ENCODE results near the gene PTGFR. TPM values are rescaled to one million over a fixed set of nuclear protein-coding genes. Genes with fewer than 3 reads are reported as not detected.
A peak's percentile ranks its signal among the peaks of the same experiment; 100 is the strongest.

The PTGFR gene, protein sequence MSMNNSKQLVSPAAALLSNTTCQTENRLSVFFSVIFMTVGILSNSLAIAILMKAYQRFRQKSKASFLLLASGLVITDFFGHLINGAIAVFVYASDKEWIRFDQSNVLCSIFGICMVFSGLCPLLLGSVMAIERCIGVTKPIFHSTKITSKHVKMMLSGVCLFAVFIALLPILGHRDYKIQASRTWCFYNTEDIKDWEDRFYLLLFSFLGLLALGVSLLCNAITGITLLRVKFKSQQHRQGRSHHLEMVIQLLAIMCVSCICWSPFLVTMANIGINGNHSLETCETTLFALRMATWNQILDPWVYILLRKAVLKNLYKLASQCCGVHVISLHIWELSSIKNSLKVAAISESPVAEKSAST
- 10 to 100 TPM in 1 of 4 donors, 1 to 10 TPM in 3; 1.8 to 14.9 (median 5.1) TPM for total RNA-seq

- TF ChIP-seq POLR2A (IDR thresholded peaks at IDR 0.05) = no peak
- TF ChIP-seq, protein P1, sequence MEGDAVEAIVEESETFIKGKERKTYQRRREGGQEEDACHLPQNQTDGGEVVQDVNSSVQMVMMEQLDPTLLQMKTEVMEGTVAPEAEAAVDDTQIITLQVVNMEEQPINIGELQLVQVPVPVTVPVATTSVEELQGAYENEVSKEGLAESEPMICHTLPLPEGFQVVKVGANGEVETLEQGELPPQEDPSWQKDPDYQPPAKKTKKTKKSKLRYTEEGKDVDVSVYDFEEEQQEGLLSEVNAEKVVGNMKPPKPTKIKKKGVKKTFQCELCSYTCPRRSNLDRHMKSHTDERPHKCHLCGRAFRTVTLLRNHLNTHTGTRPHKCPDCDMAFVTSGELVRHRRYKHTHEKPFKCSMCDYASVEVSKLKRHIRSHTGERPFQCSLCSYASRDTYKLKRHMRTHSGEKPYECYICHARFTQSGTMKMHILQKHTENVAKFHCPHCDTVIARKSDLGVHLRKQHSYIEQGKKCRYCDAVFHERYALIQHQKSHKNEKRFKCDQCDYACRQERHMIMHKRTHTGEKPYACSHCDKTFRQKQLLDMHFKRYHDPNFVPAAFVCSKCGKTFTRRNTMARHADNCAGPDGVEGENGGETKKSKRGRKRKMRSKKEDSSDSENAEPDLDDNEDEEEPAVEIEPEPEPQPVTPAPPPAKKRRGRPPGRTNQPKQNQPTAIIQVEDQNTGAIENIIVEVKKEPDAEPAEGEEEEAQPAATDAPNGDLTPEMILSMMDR (IDR thresholded peaks at IDR 0.05) = no peak
- DNase-seq (ENCODE audit: low spot score in 2 of 2) = peak; percentile 37 to 86
- 1% methylated on average over 23 to 41 of the region's 42 CpGs for WGBS, 2 donors
Measured at GRCh38 chr1:78490861-78491450, at the start of gene PTGFR. TSS of gene PTGFR (plus strand) at chr1:78490974. CDS start at chr1:78492744, 1,770 bp downstream.

DNA sequence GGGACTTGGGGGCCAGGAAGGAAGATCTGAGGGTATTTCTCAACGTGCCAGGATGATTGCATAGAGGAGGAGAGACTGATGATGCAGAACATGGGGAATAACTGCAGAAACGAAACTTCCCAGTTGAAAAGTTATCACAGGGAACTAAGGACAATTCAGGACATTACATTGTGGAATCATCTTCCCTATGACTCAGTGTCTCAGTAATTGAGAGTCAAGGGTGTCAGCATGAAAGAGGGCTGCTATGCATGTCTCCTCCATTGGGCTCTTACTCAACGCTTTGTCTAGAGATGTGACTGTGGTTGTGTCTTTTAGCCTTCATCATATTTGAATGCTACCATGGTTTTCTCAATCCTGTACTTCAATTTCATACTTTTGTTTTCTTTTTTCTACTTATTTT lies 48.9 kb upstream of the PTGFR start:
- intact Hi-C loops (cut with DNase I; ENCODE audit: low total_unique reads) = no loop called here
- no peak overlapping the region for H3K4me3 ChIP-seq (ENCODE audit: low read depth, poor library complexity, severe bottlenecking)
- no peak for TF ChIP-seq POLR2A (IDR thresholded peaks at IDR 0.05)
- TF ChIP-seq, protein P1 (IDR thresholded peaks at IDR 0.05) = no peak
- DNase-seq (ENCODE audit: low spot score in 2 of 2) = no peak
- 59 to 66% methylated on average over 3 of the region's 3 CpGs for WGBS, 2 donors

More at GRCh38 chr1:78490861-78491450, at the start of gene PTGFR:
- intact Hi-C loops (cut with DNase I; ENCODE audit: low total_unique reads) = no loop called here
- H3K4me3 ChIP-seq (ENCODE audit: low read depth, poor library complexity, severe bottlenecking) = peak within 1 kb of the TSS; percentile 27

DNA sequence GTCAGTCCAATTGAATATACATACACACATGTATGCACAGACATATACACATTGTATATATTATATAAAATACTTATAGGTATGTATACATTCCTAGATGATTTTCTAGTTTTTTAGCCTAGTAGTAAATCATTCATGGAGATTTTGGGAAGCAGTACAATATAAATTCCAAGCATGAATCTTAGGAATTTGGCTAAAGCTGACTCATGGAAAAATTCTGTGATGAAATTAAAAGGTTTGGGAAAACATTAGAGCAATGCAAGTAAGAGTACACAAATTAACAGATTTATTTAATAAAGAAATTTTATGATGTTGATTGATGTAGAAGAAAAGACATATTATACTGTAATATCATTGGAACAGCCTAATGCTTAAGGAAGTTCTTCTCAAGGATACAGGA lies 43.7 kb upstream of the PTGFR start:
- DNase-seq (ENCODE audit: low spot score in 2 of 2) = no peak
- H3K4me3 ChIP-seq (ENCODE audit: low read depth, poor library complexity, severe bottlenecking) = no peak overlapping the region
- TF ChIP-seq, protein P1 (IDR thresholded peaks at IDR 0.05) = no peak
- TF ChIP-seq POLR2A (IDR thresholded peaks at IDR 0.05) = no peak
- intact Hi-C loops (cut with DNase I; ENCODE audit: low total_unique reads) = no loop called here

- H3K4me3 ChIP-seq (ENCODE audit: low read depth, poor library complexity, severe bottlenecking) = no peak overlapping the region
- intact Hi-C loops (cut with DNase I; ENCODE audit: low total_unique reads) = no loop called here
- 81 to 85% methylated on average over 1 of the region's 1 CpG for WGBS, 2 donors
- no peak for DNase-seq (ENCODE audit: low spot score in 2 of 2)
- TF ChIP-seq POLR2A (IDR thresholded peaks at IDR 0.05) = no peak
- TF ChIP-seq, protein P1 (IDR thresholded peaks at IDR 0.05) = no peak
Measured at GRCh38 chr1:78464449-78464891, 26.3 kb upstream of the PTGFR start.

DNA sequence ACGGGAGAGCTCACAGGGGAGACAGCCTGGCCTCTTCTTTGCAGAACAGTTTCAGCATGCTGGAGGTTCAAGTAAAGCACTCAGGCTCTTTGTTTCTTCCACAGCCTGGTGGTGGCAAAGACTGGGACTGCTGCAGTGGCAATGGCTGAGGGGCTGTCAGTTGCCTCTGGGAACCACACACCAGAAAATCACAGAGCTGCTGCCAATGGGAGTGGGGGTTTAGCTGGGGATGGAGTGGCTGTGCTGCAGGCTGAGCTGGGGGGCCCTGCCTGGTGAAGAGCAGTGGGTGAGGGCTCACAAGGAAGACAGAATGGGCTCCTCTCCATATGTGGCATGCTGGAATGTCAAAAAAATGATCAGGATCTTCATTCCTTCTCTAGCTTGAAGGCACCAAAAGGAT lies 25.6 kb upstream of the PTGFR start:
- no peak for TF ChIP-seq POLR2A (IDR thresholded peaks at IDR 0.05)
- TF ChIP-seq, protein P1 (IDR thresholded peaks at IDR 0.05) = no peak
- 38 to 54% methylated on average over 1 of the region's 1 CpG for WGBS, 2 donors
- intact Hi-C loops (cut with DNase I; ENCODE audit: low total_unique reads) = no loop called here
- no peak overlapping the region for H3K4me3 ChIP-seq (ENCODE audit: low read depth, poor library complexity, severe bottlenecking)
- DNase-seq (ENCODE audit: low spot score in 2 of 2) = no peak

All from lower leg skin (tissue), 4 donors.